Measurements from ENCODE around the gene ERMP1. TPM values are rescaled to one million over a fixed set of nuclear protein-coding genes. Genes with fewer than 3 reads are reported as not detected.

Gene ERMP1
- total and polyA plus RNA-seq, 10 of the 15 experiments (the other 5 are each of a cell fraction or from before 2014, with no cell fraction given): 2.4 to 42.1 (median 8.1) TPM

DNA sequence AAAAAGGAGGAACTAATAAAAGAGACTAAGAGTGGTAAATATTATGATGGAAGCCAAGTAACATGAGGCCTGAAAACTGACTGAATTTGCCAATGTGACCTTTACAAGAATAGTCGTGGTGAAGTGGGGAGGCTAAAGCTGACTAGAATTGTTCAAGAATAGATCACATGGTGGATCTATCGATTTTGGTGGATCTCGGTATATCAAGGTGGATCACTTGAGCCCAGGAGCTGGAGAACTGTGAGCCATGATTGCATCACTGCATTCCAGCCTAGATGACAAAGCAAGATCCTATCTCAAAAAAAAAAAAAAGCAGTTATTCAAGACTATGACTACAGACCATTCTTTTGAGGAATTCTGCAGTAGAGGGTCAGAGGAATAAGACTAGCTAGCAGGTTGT, 15.1 kb downstream of the ERMP1 start:
- Histone ChIP-seq H2AFZ (ENCODE audit: control insufficient read depth, low read depth, low read length) (no peak overlapping the region), H3K9ac (ENCODE audit: control insufficient read depth, insufficient read depth, low read length) (no peak overlapping the region), H3K4me2 (ENCODE audit: control insufficient read depth, insufficient read depth) (no peak overlapping the region), H3K79me2 (ENCODE audit: control insufficient read depth, insufficient read depth, low read length) (no peaks in the 10 kb centered on the region), H4K20me1 (ENCODE audit: control insufficient read depth, insufficient read depth) (no peaks in the 10 kb centered on the region), H3K27ac (ENCODE audit: control insufficient read depth, insufficient read depth) (no peak overlapping the region), H3K9me3 (replicated peaks; ENCODE audit: control insufficient read depth, insufficient read depth, low read length) (no peaks in the 10 kb centered on the region), H3K4me1 (ENCODE audit: control insufficient read depth, insufficient read depth, low read length) (no peaks in the 10 kb centered on the region), H3K4me3 (no peak overlapping the region), H3K27me3 (replicated peaks in 1 of 2; ENCODE audit: control insufficient read depth in 2 of 2, insufficient read depth in 2 of 2, low read length in 1 of 2) (no peaks in the 10 kb centered on the region), H3K36me3 (ENCODE audit: control insufficient read depth in 2 of 2, insufficient read depth in 2 of 2, low read length in 1 of 2) (peaks cover 0 to 10% of the 10 kb centered on the region in 2 experiments; a peak in 3 of 4 replicates)
- in situ Hi-C loops (cut with MboI) (no loop called here), intact Hi-C loops (cut with micrococcal nuclease; ENCODE audit: unreplicated experiment) (no loop called here)
- no peak for ATAC-seq
- no peak for TF ChIP-seq HSF1 (IDR thresholded peaks at IDR 0.05; ENCODE audit: low read depth, low read length)
- TF ChIP-seq SREBF2 (IDR thresholded peaks at IDR 0.05; ENCODE audit: low read length): no peak
- TF ChIP-seq MEF2B (IDR thresholded peaks at IDR 0.05; ENCODE audit: partially characterized antibody, poor library complexity, severe bottlenecking): no peak
- no peak for TF ChIP-seq JUND (IDR thresholded peaks at IDR 0.05; ENCODE audit: low read depth, low read length)
- TF ChIP-seq MTA3 (IDR thresholded peaks at IDR 0.05; ENCODE audit: borderline replicate concordance, low read length): no peak
- TF ChIP-seq, protein P1, sequence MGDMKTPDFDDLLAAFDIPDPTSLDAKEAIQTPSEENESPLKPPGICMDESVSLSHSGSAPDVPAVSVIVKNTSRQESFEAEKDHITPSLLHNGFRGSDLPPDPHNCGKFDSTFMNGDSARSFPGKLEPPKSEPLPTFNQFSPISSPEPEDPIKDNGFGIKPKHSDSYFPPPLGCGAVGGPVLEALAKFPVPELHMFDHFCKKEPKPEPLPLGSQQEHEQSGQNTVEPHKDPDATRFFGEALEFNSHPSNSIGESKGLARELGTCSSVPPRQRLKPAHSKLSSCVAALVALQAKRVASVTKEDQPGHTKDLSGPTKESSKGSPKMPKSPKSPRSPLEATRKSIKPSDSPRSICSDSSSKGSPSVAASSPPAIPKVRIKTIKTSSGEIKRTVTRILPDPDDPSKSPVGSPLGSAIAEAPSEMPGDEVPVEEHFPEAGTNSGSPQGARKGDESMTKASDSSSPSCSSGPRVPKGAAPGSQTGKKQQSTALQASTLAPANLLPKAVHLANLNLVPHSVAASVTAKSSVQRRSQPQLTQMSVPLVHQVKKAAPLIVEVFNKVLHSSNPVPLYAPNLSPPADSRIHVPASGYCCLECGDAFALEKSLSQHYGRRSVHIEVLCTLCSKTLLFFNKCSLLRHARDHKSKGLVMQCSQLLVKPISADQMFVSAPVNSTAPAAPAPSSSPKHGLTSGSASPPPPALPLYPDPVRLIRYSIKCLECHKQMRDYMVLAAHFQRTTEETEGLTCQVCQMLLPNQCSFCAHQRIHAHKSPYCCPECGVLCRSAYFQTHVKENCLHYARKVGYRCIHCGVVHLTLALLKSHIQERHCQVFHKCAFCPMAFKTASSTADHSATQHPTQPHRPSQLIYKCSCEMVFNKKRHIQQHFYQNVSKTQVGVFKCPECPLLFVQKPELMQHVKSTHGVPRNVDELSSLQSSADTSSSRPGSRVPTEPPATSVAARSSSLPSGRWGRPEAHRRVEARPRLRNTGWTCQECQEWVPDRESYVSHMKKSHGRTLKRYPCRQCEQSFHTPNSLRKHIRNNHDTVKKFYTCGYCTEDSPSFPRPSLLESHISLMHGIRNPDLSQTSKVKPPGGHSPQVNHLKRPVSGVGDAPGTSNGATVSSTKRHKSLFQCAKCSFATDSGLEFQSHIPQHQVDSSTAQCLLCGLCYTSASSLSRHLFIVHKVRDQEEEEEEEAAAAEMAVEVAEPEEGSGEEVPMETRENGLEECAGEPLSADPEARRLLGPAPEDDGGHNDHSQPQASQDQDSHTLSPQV (IDR thresholded peaks at IDR 0.05): no peak
- no peak for TF ChIP-seq PBX3 (IDR thresholded peaks at IDR 0.05; ENCODE audit: insufficient replicate concordance, low read depth, low read length)
- TF ChIP-seq CREB1 (IDR thresholded peaks at IDR 0.05; ENCODE audit: low read depth): no peak
- TF ChIP-seq CBFB (IDR thresholded peaks at IDR 0.05; ENCODE audit: low read depth): no peak
- TF ChIP-seq SUPT20H (IDR thresholded peaks at IDR 0.05; ENCODE audit: borderline replicate concordance, control insufficient read depth, low read depth, low read length): no peak
- TF ChIP-seq, protein P2, sequence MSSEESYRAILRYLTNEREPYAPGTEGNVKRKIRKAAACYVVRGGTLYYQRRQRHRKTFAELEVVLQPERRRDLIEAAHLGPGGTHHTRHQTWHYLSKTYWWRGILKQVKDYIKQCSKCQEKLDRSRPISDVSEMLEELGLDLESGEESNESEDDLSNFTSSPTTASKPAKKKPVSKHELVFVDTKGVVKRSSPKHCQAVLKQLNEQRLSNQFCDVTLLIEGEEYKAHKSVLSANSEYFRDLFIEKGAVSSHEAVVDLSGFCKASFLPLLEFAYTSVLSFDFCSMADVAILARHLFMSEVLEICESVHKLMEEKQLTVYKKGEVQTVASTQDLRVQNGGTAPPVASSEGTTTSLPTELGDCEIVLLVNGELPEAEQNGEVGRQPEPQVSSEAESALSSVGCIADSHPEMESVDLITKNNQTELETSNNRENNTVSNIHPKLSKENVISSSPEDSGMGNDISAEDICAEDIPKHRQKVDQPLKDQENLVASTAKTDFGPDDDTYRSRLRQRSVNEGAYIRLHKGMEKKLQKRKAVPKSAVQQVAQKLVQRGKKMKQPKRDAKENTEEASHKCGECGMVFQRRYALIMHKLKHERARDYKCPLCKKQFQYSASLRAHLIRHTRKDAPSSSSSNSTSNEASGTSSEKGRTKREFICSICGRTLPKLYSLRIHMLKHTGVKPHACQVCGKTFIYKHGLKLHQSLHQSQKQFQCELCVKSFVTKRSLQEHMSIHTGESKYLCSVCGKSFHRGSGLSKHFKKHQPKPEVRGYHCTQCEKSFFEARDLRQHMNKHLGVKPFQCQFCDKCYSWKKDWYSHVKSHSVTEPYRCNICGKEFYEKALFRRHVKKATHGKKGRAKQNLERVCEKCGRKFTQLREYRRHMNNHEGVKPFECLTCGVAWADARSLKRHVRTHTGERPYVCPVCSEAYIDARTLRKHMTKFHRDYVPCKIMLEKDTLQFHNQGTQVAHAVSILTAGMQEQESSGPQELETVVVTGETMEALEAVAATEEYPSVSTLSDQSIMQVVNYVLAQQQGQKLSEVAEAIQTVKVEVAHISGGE (CRISPR knock-in tag; IDR thresholded peaks at IDR 0.05): no peak
- ChIA-PET SMC1A (ENCODE audit: uncharacterized antibody, unreplicated experiment) (interaction anchor here (2.2 kb wide), 1 partner anchor 9 kb away, joined by 9 read pairs; no protein-coding TSS in a partner anchor), RAD21 (ENCODE audit: unreplicated experiment) (no interaction called here), POLR2A (interaction anchor here (0.7 to 1.5 kb wide), 3 partner anchors 9 to 49 kb away, joined by 3 to 4 read pairs (median 4); no protein-coding TSS in a partner anchor), CTCF (interaction anchor here (0.6 to 1.1 kb wide), 4 partner anchors 69 to 488 kb away, joined by 3 to 5 read pairs (median 3); no protein-coding TSS in a partner anchor)
- no peak for DNase-seq (ENCODE audit: low read depth, low spot score)
- WGBS (ENCODE audit: insufficient coverage, insufficient replicate concordance, low lambda C conversion rate, missing lambda C conversion rate): 98% methylated on average over 3 of the region's 3 CpGs
- FAIRE-seq: no peak
- no TSS peak for BruUV-seq (replicated peaks)

Data from GM12878 (cell line).